SH-SY5Y (cell line): ENCODE results near the gene ADCY9.

Experiments used
- GATA2 ChIP-seq: IDR thresholded peaks from 2 replicates; pipeline ENCODE4 v1.6.1; 2011; ENCODE audit warnings: mild to moderate bottlenecking, low read depth, low read length
- GATA3 ChIP-seq: IDR thresholded peaks from 2 replicates; pipeline ENCODE4 v1.6.1; 2011; ENCODE audit warnings: low read depth, mild to moderate bottlenecking, low read length, moderate library complexity

Gene ADCY9

GRCh38 chr16:4016658-4017057 lies 99.6 kb downstream of the ADCY9 start:
- TF ChIP-seq GATA2 (no peak), GATA3 (no peak)

- TF ChIP-seq GATA2 (no peak), GATA3 (no peak)
Observed at GRCh38 chr16:4016005-4016352, 100.3 kb downstream of the ADCY9 start.

DNA sequence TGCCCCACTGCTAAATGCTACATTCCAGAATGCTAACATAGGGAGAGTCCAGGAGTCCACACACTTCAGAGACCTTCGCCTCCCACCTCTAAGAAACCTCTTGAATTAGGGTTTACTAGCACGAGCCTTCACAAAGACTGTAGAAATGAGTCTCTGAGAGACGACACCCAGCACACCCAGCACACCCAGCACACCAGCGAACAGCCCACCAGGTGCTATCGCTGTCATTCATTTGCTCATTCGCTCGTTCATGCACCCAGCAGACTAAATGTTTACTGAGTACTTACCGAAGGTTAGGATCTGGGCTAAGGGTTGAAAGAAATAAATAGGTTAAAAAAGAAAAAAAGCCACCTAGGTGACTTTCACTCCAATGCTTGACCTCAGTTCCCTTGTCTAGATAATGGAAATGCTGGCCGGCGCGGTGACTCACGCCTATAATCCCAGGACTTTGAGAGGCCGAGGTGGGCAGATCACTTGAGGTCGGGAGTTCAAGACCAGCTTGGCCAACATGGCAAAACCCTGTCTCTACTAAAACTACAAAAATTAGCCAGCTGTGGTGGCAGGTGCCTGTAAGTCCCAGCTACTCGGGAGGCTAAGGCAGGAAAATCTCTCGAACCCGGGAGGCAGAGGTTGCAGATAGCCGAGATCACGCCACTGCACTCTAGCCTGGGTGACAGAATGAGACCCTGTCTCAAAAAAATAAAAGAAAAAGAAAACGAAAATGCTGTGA lies 100.8 kb downstream of the ADCY9 start:
- TF ChIP-seq GATA2 (no peak), GATA3 (no peak)

DNA sequence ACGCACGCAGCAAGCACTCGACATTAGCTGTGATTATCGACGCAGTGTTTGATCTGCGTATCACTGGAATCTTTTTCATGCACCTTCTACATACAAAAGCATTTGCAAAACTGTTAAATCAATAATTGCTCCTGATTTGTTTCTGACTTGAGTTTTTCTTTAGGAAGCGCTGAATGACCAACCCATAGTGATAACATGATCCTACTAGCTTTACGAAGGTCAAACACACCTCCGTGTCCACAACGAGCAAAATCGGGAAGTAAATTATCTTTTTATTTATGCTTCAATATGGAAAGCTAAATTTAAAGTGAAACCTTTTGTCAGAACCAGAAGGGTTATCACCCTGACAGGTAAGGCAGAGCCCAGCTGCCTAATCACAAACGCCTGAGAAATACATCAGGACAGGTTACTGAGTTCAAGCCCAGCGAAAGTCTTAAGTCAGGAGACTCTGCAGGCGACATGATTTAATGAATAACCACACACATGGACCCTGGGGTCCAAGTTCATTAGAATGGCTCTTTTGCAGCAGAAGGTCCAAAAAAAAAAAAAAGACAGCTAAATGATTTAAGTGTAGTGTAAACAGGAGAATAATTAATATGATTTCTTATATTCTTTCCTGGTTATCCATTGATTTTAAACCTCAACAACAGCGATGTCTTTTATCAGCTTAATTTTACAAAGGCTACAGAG lies 104.2 kb downstream of the ADCY9 start:
- TF ChIP-seq GATA2 (no peak), GATA3 (no peak)

- TF ChIP-seq GATA3, result no peak
- no peak for TF ChIP-seq GATA2
Observed at GRCh38 chr16:4011225-4011939, 104.9 kb downstream of the ADCY9 start.

DNA sequence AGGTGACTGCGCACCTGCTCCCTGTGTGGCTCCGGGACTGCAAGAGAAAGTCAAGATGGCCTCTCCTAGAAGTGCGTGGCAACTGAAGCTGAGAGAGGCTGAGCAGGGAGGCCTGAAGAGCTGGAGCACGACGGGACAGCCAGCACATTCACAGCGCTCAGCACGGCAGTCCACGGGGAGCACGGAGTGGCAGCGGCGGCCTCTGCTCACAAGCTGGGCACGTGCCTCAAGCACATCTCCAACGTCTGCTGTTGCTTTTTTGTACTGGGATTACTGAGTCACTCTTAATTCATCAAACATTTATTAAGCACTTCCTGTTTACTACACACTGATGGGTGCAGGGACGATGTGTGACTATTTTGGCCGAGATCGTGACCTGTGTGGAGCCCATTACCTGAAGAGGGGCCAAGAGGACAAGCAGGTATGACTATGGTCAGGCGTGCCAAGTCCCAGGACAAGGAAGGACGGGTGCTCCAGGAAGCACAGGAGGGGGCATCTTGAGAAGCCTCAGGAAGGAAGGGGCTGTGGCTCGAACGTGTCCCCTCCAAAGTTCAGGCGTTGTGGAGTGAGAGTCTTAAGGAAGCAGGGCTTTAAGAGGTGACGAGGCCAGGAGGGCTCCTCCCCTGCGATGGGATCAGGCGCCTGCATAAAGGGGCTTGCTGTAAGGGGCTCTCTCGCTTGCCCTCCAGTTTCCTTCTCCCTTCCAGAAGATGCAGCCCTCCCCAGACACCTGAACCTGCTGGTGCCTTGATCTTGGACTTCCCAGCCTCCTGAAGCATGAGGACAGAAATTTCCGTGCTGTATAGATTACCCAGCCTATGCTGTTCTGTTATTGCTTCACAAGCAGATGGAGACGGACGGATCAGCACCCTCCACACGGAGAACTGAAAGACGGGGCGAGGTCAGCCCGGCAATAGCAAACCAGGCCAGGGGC lies 105.8 kb downstream of the ADCY9 start:
- TF ChIP-seq GATA3, result no peak
- TF ChIP-seq GATA2, result no peak

GRCh38 chr16:4009177-4009576 lies 107.1 kb downstream of the ADCY9 start:
- TF ChIP-seq GATA2, result no peak
- TF ChIP-seq GATA3, result no peak

- no peak for TF ChIP-seq GATA3
- no peak for TF ChIP-seq GATA2
Observed at GRCh38 chr16:4008116-4008515, 108.1 kb downstream of the ADCY9 start.

DNA sequence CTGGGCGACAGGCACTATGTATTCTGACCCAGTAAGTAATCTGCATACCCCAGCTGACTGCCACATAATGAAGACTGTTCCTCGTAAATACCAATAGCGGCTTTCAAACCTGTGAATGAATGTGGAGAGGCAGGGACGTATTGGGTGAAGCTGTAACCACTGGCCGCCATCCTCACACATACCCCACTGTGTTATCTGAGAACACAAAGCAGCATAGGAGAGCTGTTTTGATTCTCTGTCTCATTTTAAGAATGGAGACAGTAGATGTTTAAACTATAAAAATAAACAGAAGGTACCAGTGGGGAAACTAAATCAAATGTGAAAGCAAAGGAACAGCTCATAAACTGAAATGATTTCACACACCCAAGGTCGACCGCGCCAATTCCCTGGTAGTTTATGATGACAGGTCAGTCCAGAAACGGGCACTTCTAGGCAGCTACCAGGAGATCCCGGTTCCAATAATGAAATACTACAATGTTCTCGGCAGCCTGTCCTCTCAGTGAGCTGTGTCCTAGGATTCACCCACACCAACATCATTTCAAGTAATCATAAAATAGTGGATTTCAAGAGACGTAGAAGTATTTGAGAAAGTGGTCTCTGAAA lies 109.7 kb downstream of the ADCY9 start:
- TF ChIP-seq GATA2, result no peak
- TF ChIP-seq GATA3, result no peak

DNA sequence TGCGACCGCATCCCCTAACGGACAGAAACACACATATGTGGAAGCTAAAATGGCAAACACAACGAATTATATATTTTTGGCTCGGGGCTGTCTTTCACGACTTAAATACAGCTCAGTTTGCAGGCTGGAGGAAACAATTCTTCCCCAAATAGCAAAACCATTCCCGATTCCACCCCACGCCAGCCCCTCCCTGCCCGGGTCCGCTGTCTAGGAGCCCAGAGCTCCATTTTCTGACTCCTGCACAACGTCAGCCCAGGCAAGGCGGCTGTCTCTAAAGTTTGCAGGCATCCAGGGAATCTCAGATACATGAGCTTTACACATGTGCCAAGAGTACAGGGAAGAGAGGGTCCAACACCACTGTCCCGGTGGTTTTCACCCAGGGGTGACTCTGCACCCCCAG lies 110.5 kb downstream of the ADCY9 start:
- TF ChIP-seq GATA2 (no peak), GATA3 (no peak)

GRCh38 chr16:4005281-4005680 lies 111.0 kb downstream of the ADCY9 start:
- TF ChIP-seq GATA3 (no peak), GATA2 (no peak)

DNA sequence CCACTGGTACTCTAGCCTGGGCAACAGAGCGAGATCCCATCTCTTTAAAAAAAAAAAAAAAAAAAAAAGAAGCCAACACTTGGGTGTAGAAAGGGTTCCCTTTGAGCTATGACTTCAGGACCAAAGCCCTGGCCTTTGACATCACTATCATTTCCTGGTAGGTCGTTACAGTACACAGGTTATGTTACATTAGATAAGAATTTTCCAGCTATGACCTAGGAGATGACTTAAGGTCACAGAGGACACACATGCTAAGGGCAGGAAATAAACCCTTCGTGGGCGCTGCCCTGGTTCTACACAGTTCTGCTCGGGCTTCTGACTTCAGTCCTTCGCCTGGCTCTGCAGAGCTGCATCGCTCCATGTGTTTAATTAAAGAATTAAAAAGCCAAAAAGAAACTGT lies 112.0 kb downstream of the ADCY9 start:
- TF ChIP-seq GATA2 (no peak), GATA3 (no peak)

GRCh38 chr16:4003576-4003975 lies 112.7 kb downstream of the ADCY9 start:
- no peak for TF ChIP-seq GATA2
- no peak for TF ChIP-seq GATA3

DNA sequence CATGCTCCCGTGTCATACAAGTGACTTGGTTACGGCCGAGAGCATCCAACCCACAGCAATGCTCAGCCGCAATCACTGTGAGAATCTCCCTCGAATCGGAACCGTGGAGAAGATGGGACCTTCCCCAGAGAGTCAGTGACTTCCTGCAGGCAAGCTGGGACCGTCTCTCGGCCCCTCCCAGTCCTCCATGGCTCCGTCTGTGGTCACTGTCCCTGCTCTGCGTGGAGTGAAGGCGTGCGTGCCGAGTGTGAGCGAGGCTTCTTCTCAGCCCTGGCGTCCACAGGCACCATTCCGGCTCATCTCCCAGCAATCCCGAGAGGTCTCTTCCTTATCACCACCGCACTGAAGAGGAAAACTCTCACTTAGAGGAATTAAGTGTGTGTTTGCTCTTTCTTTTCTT lies 113.1 kb downstream of the ADCY9 start:
- TF ChIP-seq GATA3, result no peak
- TF ChIP-seq GATA2, result no peak
